ENCODE data around the gene PAOX.

- TF ChIP-seq CTCF (IDR thresholded peaks at IDR 0.05; ENCODE audit: insufficient read depth, low read length, poor library complexity, severe bottlenecking) (no peak), EZH2phosphoT487 (conservative IDR thresholded peaks at IDR 0.05; ENCODE audit: low read length) (no peak)
These were observed 14.5 kb downstream of the PAOX start for GRCh38 chr10:133393401-133394063.
